GM23248 (cell line): ENCODE results near the gene ANKRD31. TPM values are rescaled to one million over a fixed set of nuclear protein-coding genes. Genes with fewer than 3 reads are reported as not detected.
"Not testable (repeated sequence)": the region's sequence is repeated elsewhere in the genome, so short reads cannot be mapped to it uniquely, and the experiment has no call there.

Source experiments
- DNase-seq: peaks from one replicate; pipeline ENCODE4 v3.0.0-alpha.2; 2015
- H2AFZ ChIP-seq: fragments of 200-600 bp; sonication (generic); 2 replicates; pipeline ENCODE4 v1.6.1; 2016; ENCODE audit warnings: antibody characterized with exemption
- H3F3A ChIP-seq: fragments of 200-600 bp; sonication (generic); 2 replicates; pipeline ENCODE4 v1.6.1; 2016; ENCODE audit warnings: mild to moderate bottlenecking, antibody characterized with exemption, mixed run types; ENCODE audit not compliant: insufficient read depth
- H3K27ac ChIP-seq: fragments of 200-600 bp; sonication (generic); 2 replicates; pipeline ENCODE4 v1.5.1; 2016; ENCODE audit warnings: mild to moderate bottlenecking
- H3K27me3 ChIP-seq: fragments of 200-600 bp; sonication (generic); replicated peaks from 2 replicates; pipeline ENCODE4 v1.6.1; 2016; ENCODE audit warnings: mild to moderate bottlenecking; ENCODE audit not compliant: insufficient read depth
- H3K36me3 ChIP-seq: fragments of 200-600 bp; sonication (generic); 2 replicates; pipeline ENCODE4 v1.6.1; 2016; ENCODE audit warnings: low read depth, mild to moderate bottlenecking
- H3K4me1 ChIP-seq: fragments of 200-600 bp; sonication (generic); 2 replicates; pipeline ENCODE4 v1.6.1; 2016; ENCODE audit warnings: mild to moderate bottlenecking; ENCODE audit not compliant: insufficient read depth
- H3K4me2 ChIP-seq: fragments of 200-600 bp; sonication (generic); one replicate; pipeline ENCODE4 v1.6.1; 2016; ENCODE audit warnings: mild to moderate bottlenecking; ENCODE audit not compliant: unreplicated experiment
- H3K4me3 ChIP-seq: fragments of 200-600 bp; sonication (generic); 2 replicates; pipeline ENCODE4 v1.5.1; 2016; ENCODE audit warnings: mild to moderate bottlenecking
- H3K79me2 ChIP-seq: fragments of 200-600 bp; sonication (generic); 2 replicates; pipeline ENCODE4 v1.6.1; 2016; ENCODE audit warnings: mild to moderate bottlenecking; ENCODE audit not compliant: insufficient read depth
- H3K9ac ChIP-seq: fragments of 200-600 bp; sonication (generic); 2 replicates; pipeline ENCODE4 v1.6.1; 2016; ENCODE audit warnings: mild to moderate bottlenecking
- H3K9me2 ChIP-seq: fragments of 200-600 bp; sonication (generic); 2 replicates; pipeline ENCODE4 v1.6.1; 2016; ENCODE audit warnings: mixed run types, mild to moderate bottlenecking, moderate library complexity; ENCODE audit not compliant: insufficient read depth
- H3K9me3 ChIP-seq: fragments of 200-600 bp; sonication (generic); one replicate; pipeline ENCODE4 v1.6.1; 2017; ENCODE audit warnings: low read depth
- H4K20me1 ChIP-seq: fragments of 200-600 bp; sonication (generic); 2 replicates; pipeline ENCODE4 v1.6.0; 2016; ENCODE audit not compliant: insufficient read depth
- EZH2 ChIP-seq: fragments of 200-600 bp; sonication (generic); IDR thresholded peaks from 2 replicates; pipeline ENCODE4 v1.6.1; 2018; ENCODE audit warnings: antibody characterized with exemption, mild to moderate bottlenecking; ENCODE audit not compliant: insufficient read depth, poor library complexity, severe bottlenecking
- EZH2phosphoT487 ChIP-seq: fragments of 200-600 bp; sonication (generic); IDR thresholded peaks from 2 replicates; pipeline ENCODE4 v1.6.1; 2018; ENCODE audit warnings: antibody characterized with exemption, moderate library complexity, mild to moderate bottlenecking, low read depth; ENCODE audit not compliant: insufficient read depth
- WGBS, 2 experiments: methylation state at CpG; one replicate each; pipeline ENCODE4 v1.1.6; 2015 to 2017; ENCODE audit warnings: low lambda C conversion rate in 2 of 2, low coverage in 1 of 2; ENCODE audit errors: missing lambda C conversion rate in 2 of 2; 5-methylcytosine and 5-hydroxymethylcytosine counted together
- in situ Hi-C: fragments of 300-500 bp; cut with MboI; formaldehyde crosslinking; loops from 2 replicates; pipeline ENCODE4 v1.15.0; 2020
- polyA plus RNA-seq: library from polyadenylated mRNA; unstranded; fragments of >200 nt; fragmentation: Nextera tagmentation; extraction: Ambion mirVana; gene quantifications from 2 replicates; pipeline ENCODE4 v1.2.1, GENCODE V29; 2016
- total RNA-seq: library from RNA; depleted of rRNA; stranded (reverse); fragments of >200 nt; shearing (Covaris generic); gene quantifications from 2 replicates; pipeline ENCODE4 v1.2.3, GENCODE V29; 2014

ANKRD31 gene
- total and polyA plus RNA-seq, 2 experiments from 2014 or later: not detected

GRCh38 chr5:75190227-75190626, 46.5 kb downstream of the ANKRD31 start:
- no peak overlapping the region for H3K27ac ChIP-seq
- in situ Hi-C loops: no loop called here
- no peak for DNase-seq
- H3K27me3 ChIP-seq: no peaks in the 10 kb centered on the region; the same call in 1 of the 2 replicates
- 73 to 83% methylated on average over 3 of the region's 3 CpGs for WGBS, 2 experiments
- no peak for TF ChIP-seq EZH2phosphoT487
- no peak for TF ChIP-seq EZH2
- H3K4me3 ChIP-seq: no peak overlapping the region
- no peaks in the 10 kb centered on the region for H3K36me3 ChIP-seq
- no peaks in the 10 kb centered on the region for H3F3A ChIP-seq
- no peak overlapping the region for H2AFZ ChIP-seq
- no peaks in the 10 kb centered on the region for H3K79me2 ChIP-seq
- H3K9ac ChIP-seq: no peak overlapping the region
- no peaks in the 10 kb centered on the region for H3K9me2 ChIP-seq
- no peaks in the 10 kb centered on the region for H3K9me3 ChIP-seq
- H3K4me1 ChIP-seq: no peaks in the 10 kb centered on the region
- H3K4me2 ChIP-seq: no peak overlapping the region
- H4K20me1 ChIP-seq: no peaks in the 10 kb centered on the region

- TF ChIP-seq EZH2phosphoT487 (no peak), EZH2 (no peak)
- in situ Hi-C loops: no loop called here
- Histone ChIP-seq H3K9me2 (no peaks in the 10 kb centered on the region), H3F3A (no peaks in the 10 kb centered on the region), H3K4me2 (no peak overlapping the region), H4K20me1 (no peaks in the 10 kb centered on the region), H3K9me3 (no peaks in the 10 kb centered on the region), H3K9ac (no peak overlapping the region), H2AFZ (no peak overlapping the region), H3K79me2 (no peaks in the 10 kb centered on the region), H3K27me3 (no peaks in the 10 kb centered on the region; the same call in 1 of the 2 replicates), H3K36me3 (no peaks in the 10 kb centered on the region), H3K4me1 (no peaks in the 10 kb centered on the region), H3K27ac (no peak overlapping the region), H3K4me3 (no peak overlapping the region)
- DNase-seq: no peak
- 32 to 34% methylated on average over 2 of the region's 2 CpGs for WGBS, 2 experiments
These were observed 47.3 kb downstream of the ANKRD31 start for GRCh38 chr5:75189353-75189752.

- no peaks in the 10 kb centered on the region for H3K36me3 ChIP-seq
- no peak for DNase-seq
- no peaks in the 10 kb centered on the region for H3K79me2 ChIP-seq
- H2AFZ ChIP-seq: no peak overlapping the region
- no peaks in the 10 kb centered on the region for H3K4me1 ChIP-seq
- no peaks in the 10 kb centered on the region for H3K9me2 ChIP-seq
- TF ChIP-seq EZH2phosphoT487: no peak
- TF ChIP-seq EZH2: no peak
- WGBS, 2 experiments: 77 to 80% methylated on average over 1 of the region's 1 CpG
- no peaks in the 10 kb centered on the region for H3F3A ChIP-seq
- no peaks in the 10 kb centered on the region for H3K27me3 ChIP-seq
- H3K4me3 ChIP-seq: no peak overlapping the region
- H4K20me1 ChIP-seq: no peaks in the 10 kb centered on the region
- no peak overlapping the region for H3K4me2 ChIP-seq
- H3K9ac ChIP-seq: no peak overlapping the region
- H3K27ac ChIP-seq: no peak overlapping the region
- H3K9me3 ChIP-seq: no peaks in the 10 kb centered on the region
- in situ Hi-C loops: no loop called here
These were observed 50.9 kb downstream of the ANKRD31 start for GRCh38 chr5:75185763-75186162.

GRCh38 chr5:75176009-75176408, 60.7 kb downstream of the ANKRD31 start:
- H3K4me1 ChIP-seq, H3K4me3 ChIP-seq, H4K20me1 ChIP-seq, H3K9ac ChIP-seq, H3F3A ChIP-seq, H3K79me2 ChIP-seq, DNase-seq, H3K9me2 ChIP-seq, H3K36me3 ChIP-seq, H2AFZ ChIP-seq, H3K9me3 ChIP-seq, in situ Hi-C loops, H3K4me2 ChIP-seq, H3K27ac ChIP-seq, H3K27me3 ChIP-seq: not testable (repeated sequence)
- WGBS, 2 experiments: 70 to 74% methylated on average over 7 of the region's 7 CpGs

GRCh38 chr5:75174872-75175271, 61.8 kb downstream of the ANKRD31 start:
- in situ Hi-C loops, H3K4me2 ChIP-seq: not testable (repeated sequence)
- WGBS, 2 experiments: 61 to 64% methylated on average over 4 of the region's 4 CpGs

More at GRCh38 chr5:75174872-75175271, 61.8 kb downstream of the ANKRD31 start:
- H3K4me1 ChIP-seq, H4K20me1 ChIP-seq, H3K27me3 ChIP-seq, H3F3A ChIP-seq, H3K4me3 ChIP-seq, H3K9me2 ChIP-seq, H3K36me3 ChIP-seq, H3K79me2 ChIP-seq, H2AFZ ChIP-seq, H3K27ac ChIP-seq, H3K9me3 ChIP-seq, H3K9ac ChIP-seq, DNase-seq: not testable (repeated sequence)
